GM11168 (cell line): ENCODE measurements around the gene ASIC1.

Experiments
- in situ Hi-C: fragments of 300-500 bp; cut with MboI; formaldehyde crosslinking; loops from one replicate; pipeline ENCODE4 v1.12.0; 2022; ENCODE audit warnings: low sequenced_read_pairs; ENCODE audit not compliant: unreplicated experiment

ASIC1 gene

DNA sequence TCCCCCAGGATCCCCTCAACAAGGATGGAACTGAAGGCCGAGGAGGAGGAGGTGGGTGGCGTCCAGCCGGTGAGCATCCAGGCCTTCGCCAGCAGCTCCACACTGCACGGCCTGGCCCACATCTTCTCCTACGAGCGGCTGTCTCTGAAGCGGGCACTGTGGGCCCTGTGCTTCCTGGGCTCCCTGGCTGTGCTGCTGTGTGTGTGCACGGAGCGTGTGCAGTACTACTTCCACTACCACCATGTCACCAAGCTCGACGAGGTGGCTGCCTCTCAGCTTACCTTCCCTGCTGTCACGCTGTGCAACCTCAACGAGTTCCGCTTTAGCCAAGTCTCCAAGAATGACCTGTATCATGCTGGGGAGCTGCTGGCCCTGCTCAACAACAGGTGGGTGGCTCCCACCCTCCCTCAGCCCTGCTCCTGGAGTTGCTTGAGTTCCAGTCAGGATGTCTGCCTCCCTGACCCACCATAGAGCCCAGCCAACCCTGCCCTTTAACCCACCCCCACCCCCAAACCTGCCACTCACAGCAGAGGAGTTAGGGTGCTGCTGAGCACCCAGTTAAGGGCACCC is 1.4 kb downstream of the ASIC1 start:
- in situ Hi-C loops = loop anchor here (5.0 kb wide), 1 partner anchor 82 kb away; no protein-coding TSS in a partner anchor

DNA sequence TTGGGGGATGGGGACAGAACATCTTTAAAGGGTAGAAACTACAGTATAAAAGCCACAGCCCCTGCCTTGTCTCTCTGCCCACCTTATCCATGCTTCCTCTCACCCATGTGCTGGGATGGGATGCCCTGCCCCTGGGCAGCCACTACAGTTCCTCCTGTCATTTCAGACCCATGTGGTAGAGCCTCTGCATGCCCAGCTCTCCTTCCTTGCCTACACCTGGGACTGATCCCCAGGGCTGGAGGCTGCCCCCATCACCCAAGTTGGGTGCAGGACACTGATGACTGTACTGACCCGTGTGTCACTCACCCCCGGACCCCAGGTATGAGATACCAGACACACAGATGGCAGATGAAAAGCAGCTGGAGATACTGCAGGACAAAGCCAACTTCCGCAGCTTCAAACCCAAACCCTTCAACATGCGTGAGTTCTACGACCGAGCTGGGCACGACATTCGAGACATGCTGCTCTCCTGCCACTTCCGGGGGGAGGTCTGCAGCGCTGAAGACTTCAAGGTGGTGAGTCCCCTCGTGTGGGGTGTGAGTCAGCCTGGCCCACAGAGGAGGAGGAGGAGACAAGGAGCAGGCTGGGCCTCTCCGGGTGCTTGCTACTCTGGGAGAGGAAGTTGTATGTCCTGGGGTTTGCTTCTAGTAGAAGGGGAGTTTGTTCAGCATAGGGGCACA is 2.2 kb downstream of the ASIC1 start:
- in situ Hi-C loops = loop anchor here (5.0 kb wide), 1 partner anchor 82 kb away; no protein-coding TSS in a partner anchor

DNA sequence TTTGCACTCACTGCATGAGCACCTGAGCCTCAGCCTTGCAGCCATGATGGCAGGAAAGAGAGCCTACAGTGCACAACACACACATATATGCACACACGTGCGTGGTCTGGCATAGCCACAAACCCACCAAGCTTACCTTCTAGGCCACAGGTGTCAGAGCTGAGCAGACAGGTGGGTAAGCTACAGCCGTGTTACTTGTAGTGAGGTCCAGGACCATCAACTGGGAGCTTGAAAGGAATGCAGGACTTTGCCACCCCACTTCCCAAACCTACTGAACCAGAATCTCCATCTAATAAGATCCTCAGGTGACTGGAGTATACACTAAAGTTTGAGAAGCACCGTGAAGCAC is 2.7 kb downstream of the ASIC1 start:
- in situ Hi-C loops = no loop called here

DNA sequence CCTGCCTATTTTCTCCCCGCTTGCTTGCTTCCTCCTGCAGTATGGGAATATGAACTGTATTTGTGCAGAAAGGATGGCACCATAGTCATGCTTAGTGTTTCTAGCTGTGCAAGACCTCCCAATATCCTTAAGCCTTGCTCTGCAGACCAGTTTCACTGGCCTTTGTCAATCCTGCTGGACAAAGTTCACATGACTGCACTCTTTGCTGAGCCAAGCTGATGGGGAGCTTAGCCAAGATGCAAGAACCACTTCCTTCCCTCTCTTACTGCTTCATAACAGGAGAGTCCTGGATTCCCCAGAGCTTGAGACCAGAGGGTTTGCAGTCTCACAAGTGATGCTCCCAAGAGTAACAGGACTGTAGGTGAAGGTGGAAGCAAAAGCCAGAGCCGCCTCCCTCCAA is 3.8 kb downstream of the ASIC1 start:
- in situ Hi-C loops = no loop called here

DNA sequence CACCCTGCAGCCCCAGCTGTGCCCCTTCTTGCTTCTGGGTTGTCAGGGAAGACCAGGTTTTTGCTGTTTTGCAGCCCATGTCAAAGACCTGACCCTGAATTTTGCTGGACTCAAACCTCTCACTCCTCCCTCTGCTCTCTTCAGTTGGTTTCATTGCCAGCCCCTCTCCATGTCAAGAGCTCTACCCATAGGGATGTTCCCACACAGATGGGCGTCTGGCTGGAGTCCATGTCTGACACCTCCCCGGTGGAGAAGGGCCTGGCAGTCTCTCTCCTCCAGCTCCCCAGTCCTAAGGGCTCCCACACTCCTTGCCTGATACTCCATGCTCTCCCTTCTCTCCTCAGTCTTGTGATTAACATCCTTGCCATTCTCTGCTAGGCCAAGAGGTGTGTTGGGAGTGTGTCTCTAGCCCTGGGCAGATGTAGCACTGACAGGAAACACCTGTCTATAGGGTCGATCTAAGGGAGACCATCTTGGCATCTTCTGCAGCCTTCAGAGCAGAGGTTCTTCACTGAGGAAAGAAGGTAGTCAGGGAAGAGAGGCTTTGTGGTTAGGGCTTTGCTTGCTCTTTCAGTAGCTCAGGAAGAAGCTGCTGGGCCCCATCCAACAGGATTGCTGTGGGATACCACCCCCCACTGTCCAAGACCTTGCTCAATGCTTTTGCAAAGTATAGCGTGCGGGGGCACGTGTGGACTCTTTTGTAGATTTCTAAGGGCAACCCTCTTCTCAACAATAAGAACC is 4.7 kb downstream of the ASIC1 start:
- in situ Hi-C loops = no loop called here

DNA sequence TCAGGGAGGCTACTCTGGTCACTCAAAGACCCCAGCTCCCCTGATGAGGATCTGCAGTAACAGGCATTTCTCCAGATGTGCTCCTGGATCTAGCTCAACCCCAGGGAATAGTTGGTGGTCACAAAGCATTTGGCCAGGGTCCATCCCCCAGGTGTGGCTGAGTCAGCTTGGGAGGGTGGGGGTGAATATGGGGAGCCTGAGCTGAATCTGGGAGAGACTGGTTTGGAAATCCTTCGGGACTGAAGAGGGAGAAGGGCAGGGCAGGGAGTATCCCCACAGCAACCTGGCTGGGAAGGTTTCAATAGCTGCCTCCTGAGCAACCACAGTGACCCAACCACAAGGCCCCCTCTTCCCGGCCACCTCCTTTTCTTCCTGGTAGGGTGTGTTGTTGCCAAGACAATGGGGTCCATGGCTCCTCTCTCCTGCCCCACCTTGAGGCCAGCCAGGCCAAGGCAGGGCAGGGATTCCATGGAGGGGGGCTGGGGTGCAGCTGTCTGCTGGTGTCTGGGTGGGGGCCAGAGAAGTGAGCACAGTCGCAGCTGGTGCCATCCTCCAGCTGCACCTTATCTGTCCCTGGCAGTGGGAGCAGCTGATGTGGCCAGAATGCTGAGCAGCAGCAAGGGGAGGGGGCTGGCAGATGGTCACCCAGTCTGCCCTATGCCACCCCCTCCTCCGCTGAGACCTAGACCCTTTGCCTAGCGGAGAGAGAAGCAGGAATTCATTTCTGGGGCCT is 5.5 kb downstream of the ASIC1 start:
- in situ Hi-C loops = no loop called here

DNA sequence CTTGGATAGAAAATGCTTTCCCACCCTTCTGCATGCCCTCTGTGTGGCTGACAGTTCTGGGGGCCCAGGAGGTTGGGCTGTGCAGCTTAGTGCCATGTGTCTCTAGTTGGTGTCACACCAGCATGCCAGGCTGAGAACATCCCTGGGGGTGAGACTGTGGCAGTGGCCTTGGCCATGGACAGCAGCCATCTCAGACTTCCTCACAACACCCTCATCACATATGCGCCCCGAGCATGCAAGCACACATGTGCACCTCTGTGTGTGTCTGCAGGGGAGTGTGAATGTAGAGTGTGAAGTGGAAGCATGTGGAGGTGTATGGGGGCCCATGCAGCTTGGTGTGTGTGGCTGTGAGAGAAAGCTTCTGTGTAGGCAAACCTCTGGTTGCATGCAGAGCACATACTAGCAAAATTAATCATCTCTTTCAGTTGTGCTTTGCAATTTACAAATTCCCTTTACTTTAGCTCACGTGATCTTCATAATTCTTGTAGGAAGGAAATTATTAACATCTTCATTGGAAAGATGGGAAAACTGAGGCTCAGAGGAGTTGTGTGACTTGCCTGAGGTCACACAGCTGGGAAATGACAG is 8.4 kb downstream of the ASIC1 start:
- in situ Hi-C loops = no loop called here

DNA sequence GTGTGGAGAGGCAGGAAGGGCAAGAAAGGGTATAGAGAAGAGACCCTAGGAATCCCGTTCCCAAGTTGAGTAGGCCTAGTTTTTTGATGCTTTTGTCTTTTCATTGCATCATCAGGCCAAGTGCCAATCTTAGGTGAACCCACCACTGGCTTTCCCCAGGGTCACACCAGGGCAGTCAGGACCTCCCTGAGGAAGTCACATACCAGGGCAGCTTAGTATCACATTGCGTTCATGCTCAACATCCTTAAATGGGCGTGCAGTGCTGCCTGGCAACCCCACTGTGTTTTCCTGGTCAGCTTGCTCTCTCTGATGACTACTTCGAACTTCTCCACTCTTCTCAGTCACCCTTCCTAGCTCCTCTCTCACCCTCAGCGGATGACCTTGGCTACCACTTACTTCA is 9.0 kb downstream of the ASIC1 start:
- in situ Hi-C loops = no loop called here

DNA sequence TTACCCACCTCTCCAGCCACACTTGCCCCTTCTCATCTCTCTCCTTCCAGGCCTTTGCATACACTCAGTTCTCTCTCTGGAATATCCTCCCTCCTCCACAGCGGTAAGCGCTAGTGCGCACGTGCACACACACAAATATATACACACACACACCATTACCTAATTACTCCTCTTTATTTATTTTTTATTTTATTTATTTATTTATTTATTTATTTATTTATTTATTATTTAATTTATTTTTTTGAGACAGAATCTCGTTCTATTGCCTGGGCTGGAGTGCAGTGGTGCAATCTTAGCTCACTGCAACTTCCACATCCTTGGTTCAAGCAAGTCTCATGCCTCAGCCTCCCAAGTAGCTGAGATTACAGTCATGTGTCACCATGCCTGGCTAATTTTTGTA is 11.7 kb downstream of the ASIC1 start:
- in situ Hi-C loops = no loop called here

DNA sequence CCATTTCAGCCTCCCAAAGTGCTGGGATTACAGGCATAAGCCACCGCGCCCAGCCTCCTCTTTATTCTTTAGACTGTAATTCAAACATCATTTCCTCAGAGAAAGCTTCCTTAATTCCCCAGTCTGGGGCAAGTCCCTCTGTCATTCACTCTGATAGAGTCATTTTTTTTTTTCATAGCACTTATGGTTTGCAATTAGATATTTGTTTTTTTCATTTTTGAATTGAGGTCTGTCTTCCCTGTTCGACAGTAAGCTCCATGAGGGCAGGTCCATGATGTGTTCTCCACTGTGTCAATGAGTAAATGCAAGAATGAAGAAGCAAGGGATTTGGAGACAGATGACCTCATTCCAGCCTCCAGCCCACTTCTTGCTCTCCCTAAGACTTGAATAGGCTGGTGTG is 12.1 kb downstream of the ASIC1 start:
- in situ Hi-C loops = no loop called here

DNA sequence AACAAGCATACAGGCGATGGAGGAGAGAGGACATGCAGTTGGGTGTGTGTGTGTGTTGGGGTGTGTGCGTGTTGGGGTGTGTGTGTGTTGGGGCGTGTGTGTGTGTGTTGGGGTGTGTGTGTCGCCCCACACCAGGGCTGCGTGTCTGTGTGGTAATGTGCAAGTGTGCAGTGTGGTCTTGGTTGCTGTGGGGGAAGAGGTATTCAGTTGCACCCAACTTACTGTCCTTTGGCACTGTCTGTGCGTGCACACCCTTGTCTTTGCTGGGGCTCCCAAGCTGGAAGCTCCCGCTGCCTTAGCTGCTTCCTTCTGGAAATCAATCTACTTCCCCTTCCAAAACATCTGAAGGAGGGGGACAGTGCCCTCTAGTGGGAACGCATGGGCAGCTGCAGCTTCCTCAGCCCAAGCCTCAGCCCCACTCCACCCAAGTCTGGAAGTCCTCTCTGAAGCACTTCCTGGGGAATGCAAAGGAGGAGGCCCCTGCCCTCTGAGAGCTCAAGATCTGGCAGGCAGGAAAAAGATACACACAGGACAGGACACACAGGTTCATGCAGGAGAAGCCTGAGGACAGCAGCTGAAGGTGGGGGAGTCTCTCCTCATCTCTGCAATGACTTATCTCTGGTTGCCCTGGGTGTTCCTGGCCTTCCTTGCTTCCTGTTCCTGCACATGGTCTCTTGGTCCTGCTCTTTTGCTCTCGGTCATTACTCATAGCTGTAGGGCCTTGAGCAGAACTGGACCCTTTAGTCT is 13.1 kb downstream of the ASIC1 start:
- in situ Hi-C loops = no loop called here

DNA sequence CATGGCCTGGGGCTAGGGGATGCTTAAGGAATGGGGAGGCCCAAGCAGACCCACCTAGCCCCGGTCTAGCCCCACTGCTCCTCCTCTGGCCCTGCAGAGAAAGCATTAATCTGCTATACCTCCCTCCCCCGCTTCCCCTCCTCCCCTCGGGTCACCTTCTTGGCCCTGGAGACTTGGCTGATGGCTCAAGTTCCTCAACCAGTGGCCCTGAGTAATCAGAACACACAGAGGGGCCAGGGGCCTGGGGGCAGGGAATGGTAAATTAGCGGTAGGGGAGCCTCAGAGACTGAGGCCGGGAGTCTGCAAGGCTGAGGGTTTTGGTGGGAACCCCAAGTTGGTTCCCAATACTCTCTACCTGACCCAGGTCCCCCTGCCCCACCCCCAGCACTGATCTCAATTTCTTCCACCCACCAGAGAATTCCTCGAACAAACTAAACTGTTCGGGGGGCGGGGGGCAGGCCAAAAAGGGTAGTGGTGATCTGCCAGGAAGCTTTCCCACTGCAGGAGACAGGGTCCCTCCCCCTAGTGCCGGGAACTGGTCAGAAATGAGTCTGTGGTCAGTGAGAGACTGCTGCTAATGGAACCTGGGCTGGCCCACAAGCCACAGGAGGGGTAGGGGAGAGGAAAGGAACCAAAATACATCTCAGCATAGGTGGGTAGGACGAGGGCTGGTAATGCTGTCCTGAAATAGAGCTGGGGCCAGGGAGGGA is 15.0 kb downstream of the ASIC1 start:
- in situ Hi-C loops = no loop called here

DNA sequence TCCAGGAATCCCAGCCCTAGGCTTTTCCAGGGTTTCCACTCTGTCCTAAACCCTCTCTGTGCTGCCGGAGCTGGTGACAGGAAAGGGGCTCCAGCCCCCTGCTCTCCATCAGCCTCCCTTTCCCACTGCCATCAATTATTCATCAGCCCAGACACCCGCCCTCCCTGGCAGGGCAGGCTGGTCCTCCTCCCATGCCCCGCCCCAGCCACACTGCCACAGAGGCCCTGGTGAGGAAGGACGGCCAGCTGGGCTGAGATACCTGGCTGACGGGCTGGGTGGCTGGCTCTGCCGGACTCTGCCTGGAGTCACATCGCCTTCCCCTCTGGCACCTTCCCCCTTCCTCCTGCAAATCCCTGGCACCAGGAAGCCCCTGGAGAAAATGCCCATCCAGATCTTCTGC is 15.8 kb downstream of the ASIC1 start:
- in situ Hi-C loops = no loop called here

DNA sequence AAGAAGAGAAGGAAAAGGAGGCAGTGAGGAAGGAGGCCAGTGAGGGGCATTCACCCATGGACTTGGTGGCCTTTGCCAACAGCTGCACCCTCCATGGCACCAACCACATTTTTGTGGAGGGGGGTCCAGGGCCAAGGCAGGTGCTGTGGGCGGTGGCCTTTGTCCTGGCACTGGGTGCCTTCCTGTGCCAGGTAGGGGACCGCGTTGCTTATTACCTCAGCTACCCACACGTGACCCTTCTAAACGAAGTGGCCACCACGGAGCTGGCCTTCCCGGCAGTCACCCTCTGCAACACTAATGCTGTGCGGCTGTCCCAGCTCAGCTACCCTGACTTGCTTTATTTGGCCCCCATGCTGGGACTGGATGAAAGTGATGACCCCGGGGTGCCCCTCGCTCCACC is 16.3 kb downstream of the ASIC1 start:
- in situ Hi-C loops = no loop called here

DNA sequence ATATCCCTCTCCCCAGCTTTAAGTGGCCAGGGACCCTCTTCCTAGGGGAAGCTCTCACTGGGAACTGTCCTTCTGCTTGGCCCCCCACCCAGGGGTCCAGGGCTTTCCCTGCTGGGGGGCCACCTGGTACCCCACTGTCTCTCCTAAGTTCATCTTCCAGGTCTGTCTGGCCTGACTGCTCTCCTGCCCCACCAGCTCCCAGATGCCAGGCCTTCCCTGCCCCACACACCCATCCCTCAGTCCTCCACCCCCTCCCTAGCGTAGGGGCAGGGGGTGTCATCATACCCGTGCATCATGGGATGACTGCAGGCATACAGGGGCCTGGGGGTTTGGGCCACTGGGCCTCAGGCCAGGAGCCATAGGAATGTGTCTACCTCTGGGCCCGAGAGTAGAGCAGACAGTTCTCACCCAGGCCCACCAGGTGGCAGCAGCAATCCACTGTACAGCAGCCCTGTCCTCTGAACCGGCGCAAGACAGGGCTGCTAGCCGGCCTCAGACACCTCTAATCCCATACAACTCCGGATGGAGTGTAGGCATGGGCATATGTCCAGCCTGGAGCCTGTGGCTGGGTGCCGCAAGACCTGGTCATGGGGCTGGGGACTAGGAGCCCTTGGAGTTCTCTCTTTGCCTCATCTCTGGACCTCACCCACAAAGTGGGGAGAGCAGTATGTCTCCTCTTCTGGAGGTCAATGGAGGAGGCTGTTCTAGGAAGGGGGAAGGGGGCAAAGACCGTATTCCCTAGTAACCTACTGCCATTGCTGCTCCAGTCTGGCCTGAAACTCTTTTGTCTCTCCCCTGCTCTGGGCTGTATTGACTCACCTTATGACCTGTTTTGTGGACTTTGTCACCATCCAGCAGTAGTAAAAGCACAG is 17.8 kb downstream of the ASIC1 start:
- in situ Hi-C loops = loop anchor here (25.0 kb wide), 1 partner anchor 237 kb away; no protein-coding TSS in a partner anchor

DNA sequence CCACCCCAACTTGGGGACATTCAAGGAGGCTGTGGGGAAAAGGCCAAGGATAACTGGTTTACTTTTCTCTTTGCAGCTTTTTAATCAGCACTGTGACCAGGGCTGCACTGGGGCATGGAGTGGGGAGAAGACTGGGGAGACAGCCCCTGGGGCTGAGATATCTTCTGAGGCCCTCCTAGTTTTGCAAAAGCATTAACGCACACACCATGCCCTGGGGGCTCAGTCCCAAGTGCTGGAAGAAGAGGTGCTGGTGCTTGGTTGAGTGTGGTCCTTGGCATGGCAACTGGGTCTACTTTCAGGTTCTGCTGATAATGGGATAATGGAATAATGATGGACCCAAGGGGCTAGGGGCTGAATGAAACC is 18.4 kb downstream of the ASIC1 start:
- in situ Hi-C loops = loop anchor here (25.0 kb wide), 1 partner anchor 237 kb away; no protein-coding TSS in a partner anchor

DNA sequence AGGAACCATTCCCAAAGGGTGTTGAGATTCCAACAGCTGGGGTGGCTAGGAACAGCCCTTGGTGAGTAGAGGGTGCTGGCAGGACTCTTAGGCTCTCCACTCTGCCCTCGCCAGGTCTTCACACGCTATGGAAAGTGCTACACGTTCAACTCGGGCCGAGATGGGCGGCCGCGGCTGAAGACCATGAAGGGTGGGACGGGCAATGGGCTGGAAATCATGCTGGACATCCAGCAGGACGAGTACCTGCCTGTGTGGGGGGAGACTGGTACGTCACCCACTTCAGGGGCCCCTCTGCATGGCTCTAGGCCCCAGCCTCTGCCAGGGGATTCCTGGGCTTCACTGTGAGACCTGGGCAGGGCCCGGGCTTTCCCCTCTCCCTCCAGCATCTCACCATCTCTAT is 19.7 kb downstream of the ASIC1 start:
- in situ Hi-C loops = loop anchor here (25.0 kb wide), 1 partner anchor 235 kb away; no protein-coding TSS in a partner anchor

DNA sequence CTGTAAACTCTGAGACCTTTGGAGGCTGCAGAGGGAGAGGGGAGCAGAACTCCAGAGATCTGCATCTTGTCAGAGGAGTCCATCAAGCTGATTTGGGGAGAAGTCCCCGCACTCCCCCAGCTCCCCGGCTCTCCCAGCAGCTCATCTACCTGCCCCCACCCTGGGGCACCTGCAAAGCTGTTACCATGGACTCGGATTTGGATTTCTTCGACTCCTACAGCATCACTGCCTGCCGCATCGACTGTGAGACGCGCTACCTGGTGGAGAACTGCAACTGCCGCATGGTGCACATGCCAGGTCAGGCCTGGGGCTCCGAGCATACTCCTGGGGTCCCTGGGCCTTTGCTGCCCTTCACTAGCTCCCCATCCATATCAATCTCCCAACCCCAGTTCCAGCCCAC is 20.9 kb downstream of the ASIC1 start:
- in situ Hi-C loops = loop anchor here (25.0 kb wide), 1 partner anchor 234 kb away; no protein-coding TSS in a partner anchor
